SIG-M5 treated with dmso at 0.1 percent for 504 hours (cell line): ENCODE data around the gene TXNRD1.
"Not testable (repeated sequence)": the region's sequence is repeated elsewhere in the genome, so short reads cannot be mapped to it uniquely, and the experiment has no call there.

Source experiments
- DNase-seq: peaks from one replicate; lab custom pipeline; 2025; ENCODE audit not compliant: unreplicated experiment; lab: John Stamatoyannopoulos, UW

Gene TXNRD1

GRCh38 chr12:104394086-104394485, 178.5 kb downstream of the TXNRD1 start:
- DNase-seq: not testable (repeated sequence)
